Stimulated activated memory B cell treated with anti-CD40 and anti-IgM and Interleukin-4, amounts not matched to agents 10 μg/mL and 1 μg/mL and 100 μg/mL, for 72 hours (primary cell): ENCODE results near the gene CLINT1.
"Not testable (repeated sequence)": the region's sequence is repeated elsewhere in the genome, so short reads cannot be mapped to it uniquely, and the experiment has no call there.

Experiments
- ATAC-seq: fragments of 150-1000 bp; cut with Tn5 transposase; 2 replicates; pipeline ENCODE4 v1.10.0; 2021
- H3K27ac Mint-ChIP-seq: one replicate; pipeline ENCODE4 v1.8.0; 2022; ENCODE audit warnings: mild to moderate bottlenecking, mixed read lengths
- H3K27me3 Mint-ChIP-seq: one replicate; pipeline ENCODE4 v1.8.0; 2022; ENCODE audit warnings: mixed read lengths
- H3K36me3 Mint-ChIP-seq: one replicate; pipeline ENCODE4 v1.8.0; 2022; ENCODE audit warnings: mixed read lengths
- H3K4me1 Mint-ChIP-seq: one replicate; pipeline ENCODE4 v1.8.0; 2022; ENCODE audit warnings: mixed read lengths
- H3K4me3 Mint-ChIP-seq: one replicate; pipeline ENCODE4 v1.8.0; 2022; ENCODE audit warnings: mild to moderate bottlenecking, moderate library complexity, mixed read lengths
- H3K9me3 Mint-ChIP-seq: one replicate; pipeline ENCODE4 v1.8.0; 2022; ENCODE audit warnings: mixed read lengths

CLINT1 gene

DNA sequence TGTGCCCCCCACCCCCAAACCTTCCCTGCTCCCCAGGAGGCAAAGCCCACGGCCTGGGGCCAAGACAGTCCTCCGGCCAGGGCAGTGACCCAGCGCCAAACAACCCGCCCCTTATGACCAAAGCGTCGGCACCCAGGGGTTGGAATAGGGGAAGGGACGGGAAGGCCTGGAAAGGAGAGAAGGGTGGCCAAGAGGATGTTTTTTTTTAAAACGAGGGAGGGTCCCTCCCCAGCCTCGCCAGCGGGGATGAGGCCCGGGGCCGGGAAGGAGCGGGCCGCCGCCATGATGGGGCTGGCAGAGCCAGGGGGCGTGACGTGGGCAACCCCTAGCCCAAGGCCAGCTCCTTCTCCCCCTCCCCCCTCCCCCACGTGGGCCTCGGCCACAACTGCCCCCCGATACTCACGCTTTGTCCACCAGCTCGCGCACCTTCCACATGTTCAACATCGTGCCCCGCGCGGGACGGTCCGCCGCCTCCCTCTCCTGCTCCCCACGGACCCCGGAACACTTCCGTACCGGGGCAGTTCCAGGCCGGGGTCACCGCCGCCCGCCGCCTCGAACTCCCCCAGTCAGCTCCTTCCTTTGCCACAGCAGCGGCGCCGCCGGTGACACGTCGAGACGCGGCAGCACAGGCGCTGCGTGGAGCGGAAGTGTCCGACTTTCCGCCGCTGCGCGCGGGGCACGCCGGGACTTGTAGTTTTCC, at the start of gene CLINT1:
Gene CLINT1, minus strand, starts transcription at position 619 of the 700 bp plus-strand sequence. Its CDS starts 175 bp downstream, at position 444.
- peak within 1 kb of the TSS; percentile 99 for H3K27ac Mint-ChIP-seq
- peak within 1 kb of the TSS; percentile 99 for H3K4me3 Mint-ChIP-seq
- peak; percentile 90 for ATAC-seq
- peaks cover 81% of the 10 kb centered on the region for H3K4me1 Mint-ChIP-seq
- no peaks in the 10 kb centered on the region for H3K27me3 Mint-ChIP-seq
- H3K9me3 Mint-ChIP-seq = no peaks in the 10 kb centered on the region
- peaks cover 10% of the 10 kb centered on the region for H3K36me3 Mint-ChIP-seq

GRCh38 chr5:157908459-157908858, 49.5 kb upstream of the CLINT1 start:
- no peaks in the 10 kb centered on the region for H3K36me3 Mint-ChIP-seq
- no peak overlapping the region for H3K4me3 Mint-ChIP-seq
- H3K4me1 Mint-ChIP-seq = peaks cover 26% of the 10 kb centered on the region
- ATAC-seq = no peak
- no peak overlapping the region for H3K27ac Mint-ChIP-seq
- no peaks in the 10 kb centered on the region for H3K9me3 Mint-ChIP-seq
- no peaks in the 10 kb centered on the region for H3K27me3 Mint-ChIP-seq

DNA sequence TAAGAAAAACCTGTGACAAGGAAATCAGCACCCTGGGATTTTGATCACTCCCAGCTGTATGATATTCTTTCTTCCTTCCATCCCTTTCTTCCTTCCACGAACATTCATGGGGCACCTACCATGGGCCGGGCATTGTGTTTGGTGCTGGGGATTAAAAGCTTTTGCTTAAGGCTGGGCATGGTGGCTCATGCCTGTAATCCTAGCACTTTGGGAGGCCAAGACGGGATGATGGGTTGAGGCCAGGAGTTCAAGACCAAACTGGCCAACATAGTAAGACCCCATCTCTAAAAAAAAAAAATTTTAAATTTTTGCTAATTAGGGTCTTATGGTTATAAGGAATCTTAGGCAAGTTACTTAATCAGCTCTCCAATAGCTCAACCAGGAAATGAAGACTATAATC, 48.5 kb upstream of the CLINT1 start:
- no peaks in the 10 kb centered on the region for H3K27me3 Mint-ChIP-seq
- H3K27ac Mint-ChIP-seq = no peak overlapping the region
- H3K4me1 Mint-ChIP-seq = peaks cover 18% of the 10 kb centered on the region
- no peak for ATAC-seq
- no peak overlapping the region for H3K4me3 Mint-ChIP-seq
- no peaks in the 10 kb centered on the region for H3K36me3 Mint-ChIP-seq
- no peaks in the 10 kb centered on the region for H3K9me3 Mint-ChIP-seq

GRCh38 chr5:157903117-157903450, 44.1 kb upstream of the CLINT1 start:
- H3K4me3 Mint-ChIP-seq = no peak overlapping the region
- no peaks in the 10 kb centered on the region for H3K27me3 Mint-ChIP-seq
- H3K9me3 Mint-ChIP-seq = no peaks in the 10 kb centered on the region
- ATAC-seq = no peak
- no peaks in the 10 kb centered on the region for H3K4me1 Mint-ChIP-seq
- H3K27ac Mint-ChIP-seq = no peak overlapping the region
- no peaks in the 10 kb centered on the region for H3K36me3 Mint-ChIP-seq

DNA sequence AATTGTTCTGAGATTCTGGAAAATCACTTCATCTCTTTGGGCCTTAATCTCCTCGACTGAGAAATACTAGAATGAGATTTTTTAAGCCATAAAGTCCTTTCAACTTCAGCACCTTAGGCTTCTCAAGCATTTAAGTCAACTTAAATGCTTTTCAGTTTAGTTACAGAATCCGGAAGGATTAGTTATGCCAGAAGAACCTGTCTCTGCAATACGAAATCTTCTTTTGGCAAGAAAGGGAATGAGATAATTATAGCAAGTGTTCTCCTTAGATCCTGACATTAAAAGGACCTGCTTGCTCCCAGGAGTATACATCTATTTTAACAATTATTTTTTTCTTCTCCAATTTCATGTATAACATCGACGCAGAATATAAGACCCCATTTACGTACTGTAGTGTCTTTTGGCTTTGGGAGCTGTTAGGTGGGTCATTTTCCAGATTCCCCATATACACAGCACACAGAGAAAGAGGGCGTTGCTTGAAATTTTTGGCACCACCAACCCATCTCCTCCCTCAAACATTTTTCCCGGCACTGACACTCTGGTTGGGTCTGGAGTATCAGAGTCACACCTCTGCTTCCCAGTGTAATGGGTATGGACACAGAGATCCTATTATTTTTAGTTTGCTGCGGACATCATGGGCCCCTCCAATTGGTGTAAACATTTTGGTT, 43.6 kb upstream of the CLINT1 start:
- Mint-ChIP-seq H3K27me3 (no peaks in the 10 kb centered on the region), H3K4me3 (no peak overlapping the region), H3K4me1 (no peaks in the 10 kb centered on the region), H3K9me3 (no peaks in the 10 kb centered on the region), H3K36me3 (no peaks in the 10 kb centered on the region), H3K27ac (no peak overlapping the region)
- ATAC-seq = no peak

DNA sequence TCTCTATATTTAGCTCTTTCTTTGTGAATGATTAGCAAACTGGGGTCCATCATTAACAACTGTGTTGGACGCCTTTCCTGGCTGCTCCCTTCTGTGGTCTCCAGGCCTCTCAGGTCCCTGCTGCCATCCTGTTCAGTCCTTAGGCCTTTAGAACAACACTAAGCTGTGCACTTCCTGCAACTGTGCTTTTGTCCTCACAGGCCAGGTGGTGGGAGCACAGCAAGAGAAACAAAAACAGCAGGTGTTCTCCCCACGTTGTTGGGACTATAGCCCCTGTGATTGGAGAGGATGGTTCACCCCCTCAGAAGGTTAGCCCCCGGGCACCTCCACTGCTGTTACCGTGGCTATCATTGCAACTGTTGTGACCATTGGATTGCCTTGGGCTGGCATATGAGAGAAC, 41.7 kb upstream of the CLINT1 start:
- Mint-ChIP-seq H3K4me3 (no peak overlapping the region), H3K27ac (no peak overlapping the region), H3K27me3 (no peaks in the 10 kb centered on the region), H3K36me3 (no peaks in the 10 kb centered on the region), H3K9me3 (no peaks in the 10 kb centered on the region), H3K4me1 (no peaks in the 10 kb centered on the region)
- ATAC-seq = no peak

DNA sequence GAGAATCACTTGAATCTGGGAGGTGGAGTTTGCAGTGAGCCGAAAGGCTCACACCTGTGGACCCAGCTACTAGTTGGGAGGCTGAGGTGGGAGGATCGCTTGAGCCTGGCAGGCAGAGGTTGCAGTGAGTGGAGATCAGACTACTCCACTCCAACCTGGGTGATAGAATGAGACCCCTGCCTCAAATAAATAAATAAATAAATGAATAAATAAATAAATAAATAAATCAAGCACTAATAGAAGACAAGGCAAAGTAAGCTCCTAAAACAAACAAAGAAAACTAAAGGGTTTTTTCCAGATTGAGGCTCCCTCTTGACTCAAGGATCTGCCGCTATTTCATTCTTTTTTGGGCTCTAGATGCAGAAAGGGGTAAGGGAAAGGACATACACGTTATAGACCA, 34.7 kb upstream of the CLINT1 start:
- Mint-ChIP-seq H3K9me3 (no peaks in the 10 kb centered on the region), H3K27ac (no peak overlapping the region), H3K36me3 (no peaks in the 10 kb centered on the region), H3K4me1 (peaks cover 11% of the 10 kb centered on the region), H3K4me3 (no peak overlapping the region), H3K27me3 (no peaks in the 10 kb centered on the region)
- no peak for ATAC-seq

DNA sequence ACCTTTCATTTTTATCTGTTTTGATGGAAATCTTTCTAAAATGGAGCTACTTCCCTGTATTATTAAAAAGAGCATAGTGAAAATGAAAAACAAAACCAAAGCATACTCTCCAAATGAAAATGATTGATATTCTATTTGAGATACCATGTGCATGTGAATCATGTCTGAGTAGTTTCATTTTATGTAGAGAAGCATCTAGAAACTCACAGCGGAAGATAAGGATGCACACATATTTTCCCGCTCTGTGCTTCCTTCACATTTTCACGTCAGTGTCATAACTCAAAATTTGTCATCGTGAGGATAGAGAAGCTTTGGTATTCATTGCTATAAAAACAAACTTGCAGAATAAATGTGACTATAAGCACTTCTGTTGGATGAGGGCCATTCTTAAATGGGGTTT, 34.0 kb upstream of the CLINT1 start:
- Mint-ChIP-seq H3K9me3 (no peaks in the 10 kb centered on the region), H3K4me3 (no peak overlapping the region), H3K27me3 (no peaks in the 10 kb centered on the region), H3K36me3 (no peaks in the 10 kb centered on the region), H3K27ac (no peak overlapping the region), H3K4me1 (peaks cover 11% of the 10 kb centered on the region)
- ATAC-seq = no peak

DNA sequence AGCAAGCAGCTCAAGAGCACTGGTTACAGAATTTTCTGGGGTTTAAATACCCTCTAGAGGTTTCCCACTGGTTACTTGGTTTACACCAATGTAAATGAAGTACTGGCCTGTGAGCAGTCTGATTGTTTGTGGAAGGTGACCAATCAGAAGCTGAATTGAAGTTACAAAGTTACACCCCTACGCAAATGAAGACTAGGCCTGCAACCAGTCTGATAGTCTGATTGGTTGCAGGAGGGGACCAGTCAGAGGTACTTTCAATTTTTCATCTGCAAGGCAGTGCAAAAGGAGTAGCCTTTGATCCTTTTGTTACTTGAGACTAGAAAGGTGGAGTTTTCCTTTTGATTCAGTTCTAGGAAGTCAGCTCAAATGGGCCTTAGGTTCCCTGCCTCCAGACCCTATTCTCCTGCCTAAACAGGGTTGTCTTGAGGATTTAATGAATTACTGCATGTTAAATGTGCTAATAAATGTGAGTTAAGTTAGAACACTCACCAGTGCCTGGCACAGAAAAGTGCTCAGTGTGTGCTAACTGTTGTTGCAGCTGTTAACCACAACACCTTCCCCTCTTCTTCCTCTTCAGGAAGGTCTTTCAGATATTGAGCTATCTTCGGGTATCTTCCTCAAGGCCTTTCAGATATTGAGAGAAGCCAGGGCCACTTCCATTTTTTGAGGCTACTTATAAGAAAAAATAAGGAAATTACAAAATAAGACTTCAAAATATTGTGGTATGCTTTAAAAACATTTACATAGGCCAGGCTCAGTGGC, 32.1 kb upstream of the CLINT1 start:
- ATAC-seq = no peak

DNA sequence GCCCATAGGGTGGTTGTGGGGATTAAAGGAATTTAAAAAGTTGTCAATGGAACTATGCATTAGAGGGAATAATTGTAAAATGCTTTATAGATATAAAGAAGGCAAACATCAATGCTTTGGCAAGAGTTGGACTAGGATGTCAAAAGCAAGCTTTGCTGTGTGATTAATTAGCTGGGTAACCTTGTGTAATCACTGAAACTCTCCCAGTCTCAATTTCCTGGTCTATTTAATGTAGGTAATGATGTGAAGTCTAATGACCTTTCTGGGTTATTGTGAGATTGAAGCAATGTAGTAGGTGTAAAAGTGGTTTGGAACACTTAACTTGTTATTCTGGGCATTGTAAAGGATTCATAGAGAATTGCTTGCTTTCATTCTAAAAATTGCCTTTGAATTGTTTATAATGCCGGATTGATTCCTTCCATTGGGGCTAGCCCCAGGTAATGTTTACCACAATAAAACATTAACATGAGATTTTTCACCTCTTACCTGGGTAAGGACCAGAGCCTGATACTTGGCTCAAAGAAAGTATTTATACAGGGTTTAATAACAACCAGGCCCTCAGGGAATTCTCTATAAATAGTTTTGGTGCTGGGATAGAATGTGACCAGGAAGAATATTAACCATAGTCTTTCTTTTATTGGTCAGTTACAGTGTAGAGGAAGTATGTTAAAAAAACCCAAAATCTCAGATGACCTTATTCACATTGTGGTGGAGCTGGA, 30.0 kb upstream of the CLINT1 start:
- H3K36me3 Mint-ChIP-seq = no peaks in the 10 kb centered on the region
- H3K4me3 Mint-ChIP-seq = no peak overlapping the region
- peaks cover 19% of the 10 kb centered on the region for H3K4me1 Mint-ChIP-seq
- no peaks in the 10 kb centered on the region for H3K27me3 Mint-ChIP-seq
- no peak overlapping the region for H3K27ac Mint-ChIP-seq
- no peaks in the 10 kb centered on the region for H3K9me3 Mint-ChIP-seq
- no peak for ATAC-seq

More for the DNA sequence above, 32.1 kb upstream of the CLINT1 start:
- Mint-ChIP-seq H3K27ac (no peak overlapping the region), H3K27me3 (no peaks in the 10 kb centered on the region), H3K36me3 (no peaks in the 10 kb centered on the region), H3K4me1 (peaks cover 11% of the 10 kb centered on the region), H3K9me3 (no peaks in the 10 kb centered on the region), H3K4me3 (no peak overlapping the region)

GRCh38 chr5:157886796-157887380, 27.9 kb upstream of the CLINT1 start:
- Mint-ChIP-seq H3K27me3 (no peaks in the 10 kb centered on the region), H3K4me1 (peaks cover 8% of the 10 kb centered on the region), H3K4me3 (no peak overlapping the region), H3K9me3 (no peaks in the 10 kb centered on the region), H3K36me3 (no peaks in the 10 kb centered on the region), H3K27ac (no peak overlapping the region)
- ATAC-seq = no peak

DNA sequence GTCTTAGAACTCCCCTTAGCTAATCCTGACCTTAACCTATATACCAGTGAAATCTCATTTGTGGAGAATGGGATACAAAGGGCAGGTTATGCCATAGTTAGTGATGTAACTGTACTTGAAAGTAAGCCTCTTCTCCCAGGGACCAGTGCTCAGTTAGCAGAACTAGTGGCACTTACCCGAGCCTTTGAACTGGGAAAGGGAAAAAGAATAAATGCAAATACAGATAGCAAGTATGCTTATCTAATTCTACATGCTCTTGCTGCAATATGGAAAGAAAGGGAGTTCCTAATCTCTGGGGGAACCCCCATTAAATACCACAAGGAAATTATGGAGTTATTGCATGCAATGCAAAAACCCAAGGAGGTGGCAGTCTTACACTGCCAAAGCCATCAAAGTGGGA, 26.1 kb upstream of the CLINT1 start:
- ATAC-seq, H3K4me1 Mint-ChIP-seq, H3K4me3 Mint-ChIP-seq, H3K36me3 Mint-ChIP-seq, H3K27me3 Mint-ChIP-seq, H3K9me3 Mint-ChIP-seq: not testable (repeated sequence)
- H3K27ac Mint-ChIP-seq = peak overlapping the region; percentile 12

- not testable (repeated sequence) for H3K9me3 Mint-ChIP-seq, H3K27ac Mint-ChIP-seq, H3K27me3 Mint-ChIP-seq, H3K36me3 Mint-ChIP-seq, H3K4me1 Mint-ChIP-seq, H3K4me3 Mint-ChIP-seq, ATAC-seq
Observed at GRCh38 chr5:157881498-157881897, 22.6 kb upstream of the CLINT1 start.

DNA sequence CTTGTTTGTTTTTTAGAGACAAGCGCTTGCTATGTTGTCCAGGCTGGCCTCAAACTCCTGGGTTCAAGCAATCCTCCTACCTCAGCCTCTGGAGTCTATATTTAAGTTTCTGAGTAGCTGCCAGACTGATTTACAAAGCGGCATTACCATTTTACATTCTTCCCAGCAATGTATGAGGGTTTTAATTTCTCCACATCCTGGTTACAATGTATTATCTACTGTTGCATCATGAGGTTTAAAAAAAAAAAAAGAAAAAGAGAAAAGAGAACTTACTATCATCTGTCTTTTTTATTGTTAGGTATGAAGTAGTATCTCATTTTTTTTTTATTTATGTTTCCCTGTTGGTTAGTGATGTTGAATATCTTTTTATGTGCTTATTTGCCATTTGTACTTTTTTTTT, 18.9 kb upstream of the CLINT1 start:
- no peaks in the 10 kb centered on the region for H3K36me3 Mint-ChIP-seq
- no peaks in the 10 kb centered on the region for H3K4me1 Mint-ChIP-seq
- H3K27ac Mint-ChIP-seq = no peak overlapping the region
- no peaks in the 10 kb centered on the region for H3K9me3 Mint-ChIP-seq
- H3K4me3 Mint-ChIP-seq = no peak overlapping the region
- ATAC-seq = no peak
- H3K27me3 Mint-ChIP-seq = no peaks in the 10 kb centered on the region

DNA sequence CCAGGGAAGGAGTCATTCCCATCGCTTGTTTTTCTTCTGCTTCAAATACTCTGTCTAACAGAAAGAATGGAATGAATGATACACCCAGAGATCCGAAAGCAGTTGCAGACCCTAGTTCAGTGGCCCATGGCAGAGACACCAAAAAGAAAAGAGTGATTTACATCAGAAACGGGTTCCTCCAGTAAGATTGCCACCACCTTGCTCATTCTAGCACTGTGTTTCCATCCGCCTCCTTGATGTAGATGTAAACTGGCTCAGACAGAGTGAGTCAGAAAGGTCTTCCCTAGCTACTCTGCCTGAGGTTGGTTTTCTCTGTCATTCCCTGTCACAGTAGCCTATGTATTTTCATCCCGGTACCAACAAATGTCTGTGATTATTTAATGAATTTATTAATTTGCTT, 15.9 kb upstream of the CLINT1 start:
- Mint-ChIP-seq H3K27ac (no peak overlapping the region), H3K9me3 (no peaks in the 10 kb centered on the region), H3K27me3 (no peaks in the 10 kb centered on the region), H3K4me1 (peaks cover 19% of the 10 kb centered on the region), H3K36me3 (no peaks in the 10 kb centered on the region), H3K4me3 (no peak overlapping the region)
- peak; percentile 72 for ATAC-seq
